DLD1 (cell line): Measurements from ENCODE around the gene ANKH.

Source experiments
- in situ Hi-C: cut with HindIII; loops from 2 replicates; pipeline ENCODE4 v1.10.0; 2017; ENCODE audit warnings: low sequenced_read_pairs

Gene ANKH

DNA sequence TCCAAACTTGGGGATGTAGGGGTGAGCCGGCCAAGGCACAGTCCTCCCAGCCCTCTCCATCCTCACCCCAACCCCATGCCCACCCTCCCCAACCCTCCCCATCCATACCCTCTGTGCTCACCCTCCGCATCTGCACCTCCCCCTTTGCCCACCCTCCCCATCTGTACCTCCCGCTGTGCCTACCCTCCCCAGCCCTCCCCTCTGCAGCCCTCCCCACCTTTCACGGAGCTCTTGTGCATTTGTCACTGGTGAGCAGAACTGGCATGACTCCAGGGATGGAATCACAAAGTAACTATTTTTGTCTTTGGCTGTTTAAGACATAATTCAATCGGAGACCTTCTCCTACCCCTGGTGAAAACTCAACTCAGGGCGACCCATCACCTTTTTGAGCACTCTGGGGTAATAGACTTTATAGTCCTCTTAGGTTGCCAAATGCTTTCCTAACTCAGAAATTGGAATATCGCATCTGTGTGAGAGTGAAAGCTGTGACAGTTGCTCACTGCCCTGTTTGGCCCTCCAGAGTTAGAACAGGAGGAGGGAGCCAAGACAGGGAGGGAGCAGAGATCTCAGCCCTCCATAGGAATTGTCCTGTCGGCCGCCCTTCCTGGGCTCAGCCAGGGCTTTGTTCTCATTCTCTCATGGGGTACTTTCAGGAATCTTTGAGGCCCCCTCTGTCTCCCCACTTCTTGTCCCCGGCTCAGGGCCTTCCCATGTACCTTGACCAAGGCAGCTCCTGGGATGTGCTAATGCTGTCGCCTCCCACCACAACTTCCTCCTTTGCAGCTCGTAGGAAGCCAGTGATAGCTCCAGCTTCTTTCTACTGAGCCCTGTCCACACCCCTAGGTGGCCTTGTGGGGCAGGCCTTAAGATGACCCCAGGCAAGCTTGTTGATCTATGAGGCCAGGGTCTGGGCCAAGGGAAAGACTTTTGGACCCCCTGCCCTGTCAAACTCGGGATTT, 170.8 kb downstream of the ANKH start:
- in situ Hi-C loops, result no loop called here

DNA sequence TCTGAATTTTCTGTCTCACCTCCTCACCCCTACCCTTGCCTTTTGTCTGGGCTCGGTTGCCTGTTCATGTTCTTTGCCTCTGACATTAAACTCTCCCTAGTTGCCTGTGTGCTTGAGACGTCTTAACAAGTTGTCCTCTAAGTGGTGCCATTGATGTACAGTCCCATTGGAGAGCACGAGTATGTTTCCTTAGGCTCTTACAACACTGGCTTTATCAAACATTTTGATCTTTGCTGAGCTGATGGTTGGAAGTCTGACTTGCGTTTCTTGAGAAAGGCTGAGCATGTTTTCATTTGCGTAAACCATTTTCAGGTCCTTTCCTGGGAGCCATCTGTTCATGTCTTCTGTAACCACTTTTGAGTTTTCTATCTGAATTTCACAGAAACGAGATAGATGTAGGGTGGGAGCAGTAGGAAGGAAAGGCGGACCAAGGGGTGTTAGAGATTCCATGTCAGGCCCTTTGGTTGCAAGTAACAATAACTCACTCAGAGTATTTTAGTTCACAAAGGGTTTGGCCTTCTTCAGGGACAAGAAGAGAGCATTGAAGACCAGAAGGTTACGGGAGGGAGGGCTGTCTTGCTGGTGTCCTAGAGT, 171.7 kb downstream of the ANKH start:
- in situ Hi-C loops, result no loop called here

DNA sequence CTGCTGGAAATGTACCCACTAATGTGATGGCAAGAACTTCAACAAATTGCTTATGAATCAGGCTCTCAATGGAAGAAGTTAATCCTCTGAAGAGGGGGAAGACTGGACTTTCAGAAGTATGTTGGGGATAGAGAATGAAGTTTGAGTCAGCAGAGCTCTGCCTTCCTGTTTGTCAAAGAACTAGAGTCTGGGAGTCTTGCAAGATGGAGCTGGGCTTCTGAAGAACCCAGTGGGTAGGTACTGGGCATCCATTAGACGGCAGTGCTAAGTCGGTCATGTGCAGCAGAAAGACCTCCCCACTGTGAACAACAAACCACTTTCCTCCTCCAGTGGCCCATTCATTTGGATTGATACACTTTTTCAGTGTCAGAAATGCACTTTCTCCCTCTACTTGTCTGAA, 172.4 kb downstream of the ANKH start:
- in situ Hi-C loops, result no loop called here

DNA sequence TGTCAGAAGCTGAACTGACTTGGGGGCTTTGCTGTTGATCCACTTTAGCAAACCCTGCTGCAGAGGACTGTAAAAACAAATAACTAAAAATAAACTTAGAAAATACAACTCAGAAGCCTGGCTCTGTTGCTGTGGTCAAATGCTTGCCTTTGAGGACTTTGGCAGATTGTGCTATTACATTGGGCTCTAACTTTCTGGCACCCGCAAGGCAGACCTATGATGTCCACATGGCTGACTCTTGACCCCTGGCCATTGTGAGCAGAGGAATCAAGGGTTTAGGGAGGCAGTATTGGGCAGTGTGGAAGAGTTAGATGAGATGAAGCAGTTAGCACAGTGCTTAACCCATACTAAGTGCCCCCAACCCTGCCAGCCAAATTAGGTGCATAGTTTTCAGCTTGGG, 173.1 kb downstream of the ANKH start:
- in situ Hi-C loops, result no loop called here

DNA sequence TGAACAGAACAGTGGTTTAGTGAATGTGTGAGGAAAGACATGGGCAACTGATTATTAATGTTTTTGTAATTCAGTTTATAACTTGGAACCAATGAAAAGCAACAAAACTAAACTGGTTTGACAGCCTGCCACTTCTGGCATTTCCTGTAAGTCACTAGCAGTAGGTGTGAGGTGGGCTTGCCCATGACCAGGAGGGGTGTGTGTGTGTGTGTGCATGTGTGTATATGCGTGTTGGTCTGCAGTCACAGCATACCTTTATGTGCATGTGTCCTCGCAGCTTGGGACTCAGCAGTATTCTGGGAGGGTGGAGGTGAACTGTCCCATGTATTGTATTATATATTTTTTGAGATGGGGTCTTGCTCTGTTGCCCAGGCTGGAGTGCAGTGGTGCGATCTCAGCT, 174.7 kb downstream of the ANKH start:
- in situ Hi-C loops, result no loop called here

DNA sequence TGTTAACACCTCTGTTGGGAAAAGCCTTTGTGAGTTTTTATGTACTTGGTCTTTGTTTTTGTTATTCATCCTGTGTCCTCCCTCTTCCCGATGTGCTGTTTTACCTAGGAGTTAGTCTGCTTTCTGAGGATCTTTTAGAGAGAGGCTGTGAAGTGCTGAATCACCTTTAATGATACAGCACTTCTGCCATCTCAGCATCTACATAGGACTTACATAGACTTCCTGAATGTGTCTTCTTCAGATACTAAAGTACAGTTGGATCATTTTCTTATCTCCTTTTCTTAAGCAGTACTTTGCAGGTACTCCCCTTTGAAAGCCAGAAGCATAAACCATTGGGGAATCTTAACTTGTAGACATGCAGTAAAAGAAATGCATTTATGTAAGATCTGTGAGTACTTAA, 175.5 kb downstream of the ANKH start:
- in situ Hi-C loops, result no loop called here

DNA sequence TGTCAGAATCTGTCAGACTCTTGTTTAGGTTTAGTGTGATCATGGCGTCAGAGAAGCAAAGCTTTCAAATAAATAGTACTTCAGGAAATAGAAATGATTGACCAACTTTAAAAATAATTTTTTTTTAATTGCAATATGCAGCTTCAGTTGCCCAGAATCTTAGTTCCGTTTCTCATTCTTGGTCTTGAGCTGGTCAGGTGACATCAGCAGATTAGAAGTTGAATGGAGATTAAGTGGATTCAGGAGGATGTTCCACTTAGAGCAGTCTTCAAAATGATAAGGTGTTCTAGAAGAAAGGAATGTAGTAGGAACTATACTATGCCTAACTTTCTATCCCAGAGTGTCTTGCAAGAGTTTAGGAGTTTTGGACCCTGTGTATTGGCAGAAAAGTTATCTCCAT, 176.4 kb downstream of the ANKH start:
- in situ Hi-C loops, result no loop called here

DNA sequence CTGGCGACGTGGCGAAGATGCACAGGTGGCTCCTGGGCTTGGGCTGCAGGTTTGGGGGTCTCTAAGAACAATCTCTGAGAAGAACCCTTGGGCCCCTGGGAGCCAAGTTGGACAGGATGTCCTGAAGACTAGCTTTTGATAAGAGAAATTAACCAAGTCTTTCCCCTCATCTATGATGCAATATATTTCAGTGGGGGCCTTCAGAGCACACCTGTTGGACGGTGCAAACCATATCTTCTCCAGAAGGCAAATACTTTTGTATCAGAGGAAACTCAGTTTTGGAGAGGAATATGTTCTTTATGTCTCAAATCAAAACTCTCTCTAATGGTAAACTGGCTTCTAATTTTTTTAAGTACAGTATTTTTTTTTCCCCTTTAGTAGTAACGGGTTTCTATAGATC, 178.5 kb downstream of the ANKH start:
- in situ Hi-C loops, result no loop called here

DNA sequence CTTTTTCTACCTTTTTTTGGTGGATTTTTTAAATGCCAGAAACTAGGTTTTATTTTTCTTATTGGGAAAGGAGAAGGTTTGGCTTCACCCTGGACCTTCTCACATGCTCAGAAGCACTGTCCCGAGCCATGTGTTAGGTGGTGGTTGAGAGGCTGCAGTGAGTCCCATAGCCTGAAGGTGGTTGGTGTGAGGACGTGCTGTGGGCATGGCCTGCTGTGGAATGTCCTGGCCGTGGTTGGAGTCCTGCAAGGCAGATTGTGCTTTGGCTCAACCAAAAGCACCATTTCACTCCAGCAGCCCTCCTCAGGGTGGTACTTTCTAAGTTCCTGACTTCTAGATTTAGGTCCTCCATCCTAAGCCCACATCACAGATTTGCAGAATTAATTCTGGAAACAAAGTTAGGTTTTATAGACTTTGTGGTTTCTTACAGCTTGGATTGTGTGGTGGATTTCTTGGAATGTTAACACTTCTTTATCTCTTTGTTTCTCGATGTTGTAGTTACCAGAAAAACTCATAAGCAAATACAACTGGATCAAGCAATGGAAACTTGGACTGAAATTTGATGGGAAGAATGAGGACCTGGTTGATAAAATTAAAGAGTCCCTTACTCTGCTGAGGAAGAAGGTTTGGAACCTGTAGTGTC, 184.4 kb downstream of the ANKH start:
- in situ Hi-C loops, result no loop called here

DNA sequence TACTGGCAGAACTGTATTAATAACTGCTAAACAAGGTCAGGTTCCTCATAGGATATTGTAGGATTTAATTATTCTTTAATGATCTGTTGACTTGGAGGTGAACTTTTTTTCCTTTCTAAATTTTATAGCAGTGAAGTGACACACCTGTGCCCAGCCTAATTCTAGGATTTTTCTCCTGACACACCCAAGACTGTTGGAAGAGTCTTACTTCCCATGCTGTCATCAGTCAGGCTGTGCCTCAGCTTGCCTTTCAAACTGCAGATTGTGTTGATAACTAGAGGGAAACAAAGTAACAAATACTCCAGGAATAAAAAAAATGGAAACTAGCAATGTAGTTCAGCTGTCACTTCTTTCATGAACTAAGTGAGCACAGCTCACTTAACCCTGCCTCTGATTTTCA, 185.1 kb downstream of the ANKH start:
- in situ Hi-C loops, result no loop called here

DNA sequence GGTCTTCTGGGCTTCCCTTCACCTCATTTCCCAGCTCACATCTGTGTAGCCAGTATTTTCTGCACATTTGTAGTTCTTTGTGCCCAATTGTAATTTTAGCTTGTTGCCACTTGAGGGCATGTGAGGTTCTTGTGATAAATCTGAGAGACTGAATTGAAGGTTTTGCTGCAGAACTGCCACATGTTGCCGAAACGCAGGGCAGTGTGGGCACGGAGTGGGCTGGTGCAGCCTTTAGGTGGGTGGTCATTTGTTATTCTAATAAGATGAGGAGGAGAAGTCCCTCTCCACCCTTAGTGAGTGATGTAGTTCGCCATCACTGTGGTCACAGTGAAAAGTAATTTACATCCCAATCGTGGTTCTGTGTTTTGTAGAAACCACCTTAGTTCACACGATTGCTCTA, 185.8 kb downstream of the ANKH start:
- in situ Hi-C loops, result no loop called here

DNA sequence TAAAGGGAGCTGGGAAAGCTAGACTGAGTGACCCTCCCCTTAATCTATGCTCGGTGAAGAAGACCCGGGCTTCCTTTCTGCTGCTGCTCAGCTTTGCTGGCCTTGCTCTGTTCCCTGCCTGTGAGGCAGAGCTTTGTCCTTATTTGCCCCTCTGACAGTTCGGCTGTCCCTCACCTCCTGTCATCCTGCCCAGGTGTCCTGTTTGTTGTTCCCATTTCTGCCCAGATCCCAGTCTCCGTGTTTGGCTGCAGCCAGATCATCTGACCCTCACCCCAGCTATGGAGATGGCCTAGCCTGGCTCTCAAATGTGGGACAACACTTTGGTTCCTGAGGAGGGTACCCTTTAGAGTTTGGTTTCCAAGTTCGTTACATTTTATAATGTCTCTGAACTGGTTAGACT, 186.8 kb downstream of the ANKH start:
- in situ Hi-C loops, result no loop called here

DNA sequence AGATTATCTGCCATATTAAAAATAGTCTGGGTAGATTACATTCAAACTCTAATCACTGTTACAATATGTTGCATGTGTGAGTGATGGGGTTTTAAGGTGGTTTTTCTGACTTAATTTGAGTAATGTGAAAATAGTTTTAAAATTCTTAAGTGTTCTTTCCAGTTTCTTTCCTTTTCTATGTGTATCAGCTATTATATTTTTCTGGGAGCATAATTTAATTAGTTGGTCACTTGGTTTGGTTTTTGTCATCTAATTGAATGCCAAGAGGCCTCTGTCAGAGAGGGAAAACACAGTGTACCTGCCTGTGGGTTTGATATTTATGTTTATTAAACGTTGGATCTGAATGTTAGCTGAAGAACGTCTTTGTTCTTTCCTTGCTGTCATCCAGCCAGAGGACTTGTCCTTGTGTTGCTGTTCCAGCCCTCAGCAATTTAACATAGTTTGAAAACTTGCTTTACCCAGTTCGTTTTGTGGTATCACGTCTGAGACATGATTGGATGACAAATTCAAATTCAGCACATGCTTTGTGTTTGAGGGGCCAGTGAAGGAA, 187.6 kb downstream of the ANKH start:
- in situ Hi-C loops, result no loop called here

DNA sequence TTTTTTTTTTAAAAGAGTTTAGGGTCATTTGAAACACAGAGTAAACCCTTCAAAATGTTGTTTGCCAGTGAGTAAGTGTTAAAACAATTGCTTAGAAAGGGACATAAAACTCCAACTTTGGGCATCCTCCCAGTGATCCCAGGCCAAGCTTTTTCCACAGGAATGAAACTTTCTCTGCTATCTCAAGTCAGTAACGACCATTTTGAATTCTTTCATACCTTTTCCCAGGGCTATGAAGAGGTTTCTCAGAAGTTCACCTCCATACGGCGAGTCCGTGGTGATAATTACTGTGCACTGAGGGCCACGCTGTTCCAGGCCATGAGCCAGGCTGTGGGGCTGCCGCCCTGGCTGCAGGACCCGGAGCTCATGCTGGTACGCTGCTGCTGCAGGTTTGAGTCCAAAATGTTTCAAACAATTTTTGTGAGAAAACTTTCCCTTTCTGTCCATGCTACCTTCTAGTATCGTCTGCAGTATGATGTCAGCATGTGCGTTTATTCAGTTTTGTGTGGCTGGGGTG, 190.3 kb downstream of the ANKH start:
- in situ Hi-C loops, result no loop called here

DNA sequence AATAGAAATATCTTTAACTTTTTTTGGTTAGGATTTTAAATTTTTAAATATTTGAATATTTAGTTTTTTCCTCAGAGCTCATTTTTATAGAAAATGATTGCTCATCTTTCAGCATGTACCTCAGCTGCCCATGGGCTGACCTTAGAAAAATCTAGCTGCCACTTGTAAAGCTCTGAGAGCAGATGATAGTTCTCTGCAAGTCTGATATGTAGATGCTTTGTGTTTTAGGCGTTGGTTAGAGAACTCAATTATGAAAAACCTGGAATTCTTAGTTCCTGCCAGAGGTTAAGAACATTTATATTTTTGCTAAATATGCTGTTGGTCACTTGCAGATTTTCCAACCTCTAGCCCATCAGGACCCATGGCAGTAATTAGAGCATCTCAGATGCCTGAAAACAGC, 192.0 kb downstream of the ANKH start:
- in situ Hi-C loops, result no loop called here

DNA sequence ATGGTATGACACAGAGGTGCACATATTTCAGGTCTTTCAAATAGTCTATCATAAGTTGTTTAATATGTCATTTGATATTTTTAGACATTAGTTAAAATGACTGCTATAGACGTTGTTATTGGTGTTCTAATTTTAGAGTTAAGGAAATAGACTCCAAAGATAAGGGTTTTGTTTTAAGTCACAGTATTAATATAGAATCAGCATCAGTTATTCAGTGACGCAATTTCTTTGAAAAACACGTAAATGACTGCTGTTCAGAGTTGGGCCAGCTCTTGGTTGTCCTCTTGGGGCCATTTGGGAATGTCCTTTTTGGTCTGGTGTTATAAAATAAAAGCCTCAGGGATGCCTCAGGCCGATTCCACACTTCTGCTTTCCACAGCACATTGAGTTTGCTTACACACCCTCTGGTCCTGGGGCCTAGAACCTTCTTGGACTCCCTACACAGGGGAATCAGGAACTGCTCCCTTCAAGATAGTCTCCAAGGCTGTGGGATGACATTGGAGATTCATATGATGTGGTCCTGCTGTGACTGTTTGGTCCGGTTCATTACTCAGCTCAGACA, 192.7 kb downstream of the ANKH start:
- in situ Hi-C loops, result no loop called here

DNA sequence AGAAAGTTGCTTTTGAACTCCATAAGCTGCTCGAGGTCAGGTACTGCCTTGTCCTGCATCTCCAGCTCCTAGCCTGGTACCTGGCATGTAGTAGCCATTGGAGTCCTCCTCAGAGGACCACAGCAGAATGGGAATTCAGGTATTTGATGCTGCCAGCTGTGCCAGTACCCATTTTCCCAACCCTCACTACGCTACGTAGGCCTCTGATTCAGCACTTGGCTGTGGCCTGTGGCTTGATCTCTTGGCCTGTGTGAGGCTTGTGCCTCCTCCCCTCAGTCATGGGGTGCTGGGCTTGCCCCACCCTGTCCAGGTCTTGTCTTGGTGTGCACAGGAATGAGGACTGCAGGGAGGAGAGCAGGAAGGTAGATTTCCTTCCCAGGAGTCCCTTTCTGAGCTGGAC, 195.3 kb downstream of the ANKH start:
- in situ Hi-C loops, result no loop called here

DNA sequence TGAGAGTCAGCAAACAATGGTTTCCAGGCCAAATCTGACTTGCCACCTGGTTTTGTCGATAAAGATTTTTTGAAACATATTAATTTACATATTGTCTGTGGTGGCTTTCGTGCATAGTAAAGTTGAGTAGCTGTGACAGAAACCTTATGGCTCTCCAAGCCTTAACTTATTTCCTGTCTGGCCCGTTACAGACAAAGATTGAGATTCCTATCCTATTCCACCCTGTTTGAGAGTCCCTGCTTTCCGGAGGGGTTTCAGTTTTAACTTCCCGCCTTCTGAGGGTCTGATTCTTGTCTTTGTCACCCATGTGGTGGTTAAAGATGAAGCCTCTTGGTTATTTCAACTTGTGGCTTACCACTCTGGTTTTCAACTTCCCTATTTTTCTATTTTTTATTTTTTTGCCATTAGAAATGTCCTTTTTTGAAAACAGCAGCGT, 195.7 kb downstream of the ANKH start:
- in situ Hi-C loops, result no loop called here

DNA sequence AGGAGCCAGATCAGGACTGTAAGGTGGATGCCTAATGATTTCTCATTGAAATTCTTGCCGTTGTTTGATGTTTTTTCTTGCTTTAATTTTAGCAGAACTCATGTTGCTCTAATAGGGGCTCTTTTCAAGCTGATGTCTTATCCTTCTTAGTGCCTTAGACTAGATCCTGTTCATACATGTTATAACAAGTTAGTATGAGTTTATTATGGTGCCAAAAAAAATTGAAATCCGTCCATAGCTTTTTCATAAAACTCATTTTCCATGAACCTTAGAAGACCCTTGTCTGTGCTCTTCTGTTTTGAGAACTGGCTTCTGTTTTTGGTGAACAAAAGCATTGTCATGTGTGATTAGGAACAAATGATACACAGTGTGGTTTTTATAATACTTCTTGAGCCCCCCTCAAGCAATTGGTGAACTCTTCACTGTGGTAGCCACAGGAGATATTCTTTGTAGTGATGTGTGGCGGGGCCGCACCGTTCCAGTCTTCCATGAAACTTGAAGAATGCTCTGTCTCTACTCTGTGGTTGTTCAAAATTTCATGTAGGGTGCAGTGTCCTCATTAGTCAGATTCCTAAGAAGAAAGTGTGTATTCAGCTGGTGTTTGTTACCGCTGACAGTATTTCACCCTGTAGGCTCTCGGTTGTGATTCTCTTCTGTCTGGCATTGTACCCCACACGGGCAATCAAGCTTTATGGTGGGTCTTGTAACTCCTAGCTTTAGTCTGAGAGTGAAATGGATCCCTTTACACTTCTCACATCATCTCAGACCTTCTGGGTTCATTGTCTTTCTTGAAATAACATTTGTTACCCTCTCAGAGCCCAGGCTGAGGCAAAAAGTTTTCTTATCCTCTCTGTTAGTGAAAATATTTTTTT, 196.4 kb downstream of the ANKH start:
- in situ Hi-C loops, result loop anchor here (25.0 kb wide), 1 partner anchor 688 kb away; no protein-coding TSS in a partner anchor

DNA sequence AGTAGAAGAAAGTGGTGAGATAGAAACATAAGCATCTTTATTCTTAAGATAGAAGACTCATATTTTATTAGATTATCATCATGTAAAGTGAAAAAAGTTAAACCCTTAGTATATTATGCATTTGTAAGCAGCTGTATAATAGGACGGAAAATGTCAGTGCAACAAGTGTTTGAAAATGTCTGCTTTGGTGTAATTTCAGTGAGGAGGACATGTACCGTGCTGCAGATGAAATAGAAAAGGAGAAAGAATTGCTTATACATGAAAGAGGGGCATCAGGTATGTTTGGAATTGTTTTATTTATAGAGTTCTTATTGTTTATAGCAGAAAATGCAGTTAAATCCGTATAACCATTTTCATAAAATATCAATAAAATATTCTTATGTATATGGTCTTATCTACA, 198.1 kb downstream of the ANKH start:
- in situ Hi-C loops, result loop anchor here (25.0 kb wide), 1 partner anchor 686 kb away; no protein-coding TSS in a partner anchor
